GM13977 (cell line): ENCODE data around the gene TRDN.

Experiments used
- DNase-seq: peaks from one replicate; pipeline ENCODE4 v3.0.0; 2012; ENCODE audit warnings: low spot score
- CTCF ChIP-seq: IDR thresholded peaks from 2 replicates; pipeline ENCODE4 v1.5.1; 2012; ENCODE audit warnings: mild to moderate bottlenecking, control low read depth; ENCODE audit not compliant: insufficient read depth; ENCODE audit errors: extremely low read depth, missing control alignments
- in situ Hi-C: fragments of 300-500 bp; cut with MboI; formaldehyde crosslinking; loops from one replicate; pipeline ENCODE4 v1.12.0; 2022; ENCODE audit warnings: low sequenced_read_pairs, low pct_unique_long_range_greater_than_20kb, mixed read lengths, inconsistent platforms; ENCODE audit not compliant: unreplicated experiment

TRDN gene

GRCh38 chr6:123439371-123439770, 197.4 kb downstream of the TRDN start:
- no peak for DNase-seq
- TF ChIP-seq CTCF, result no peak
- in situ Hi-C loops, result no loop called here

GRCh38 chr6:123434186-123434585, 202.6 kb downstream of the TRDN start:
- in situ Hi-C loops, result no loop called here
- no peak for TF ChIP-seq CTCF
- DNase-seq, result no peak

- TF ChIP-seq CTCF, result no peak
- in situ Hi-C loops, result no loop called here
- no peak for DNase-seq
Measured at GRCh38 chr6:123430970-123431369, 205.8 kb downstream of the TRDN start.

- no peak for TF ChIP-seq CTCF
- DNase-seq, result no peak
- in situ Hi-C loops, result no loop called here
Measured at GRCh38 chr6:123427008-123427407, 209.7 kb downstream of the TRDN start.

GRCh38 chr6:123423130-123423529, 213.6 kb downstream of the TRDN start:
- in situ Hi-C loops, result loop anchor here (25.0 kb wide), 1 partner anchor 289 kb away; no protein-coding TSS in a partner anchor
- DNase-seq, result no peak
- no peak for TF ChIP-seq CTCF

GRCh38 chr6:123420512-123420911, 216.2 kb downstream of the TRDN start:
- DNase-seq, result no peak
- in situ Hi-C loops, result loop anchor here (25.0 kb wide), 1 partner anchor 292 kb away; no protein-coding TSS in a partner anchor
- TF ChIP-seq CTCF, result no peak

- no peak for DNase-seq
- TF ChIP-seq CTCF, result no peak
- in situ Hi-C loops, result loop anchor here (25.0 kb wide), 1 partner anchor 294 kb away; no protein-coding TSS in a partner anchor
Measured at GRCh38 chr6:123418071-123418470, 218.7 kb downstream of the TRDN start.
